Peyer's patch (tissue), 4 donors: ENCODE measurements around the gene ADAMTSL3.

ENCODE experiments used
- POLR2A ChIP-seq, 2 donors: fragments of 450-650 bp; IDR thresholded peaks; one replicate each; pipeline ENCODE4 v1.5.1; 2017; ENCODE audit warnings: antibody characterized with exemption in 2 of 2, mild to moderate bottlenecking in 2 of 2, moderate library complexity in 2 of 2
- TF ChIP-seq, protein P1 (sequence below), 6 experiments: fragments of 450-650 bp in 4 of 6; fragments of 200-600 bp in 2 of 6; sonication (generic) in 1 of 6; IDR thresholded peaks; one replicate each; pipeline ENCODE4 v1.5.1; 2017 to 2019; ENCODE audit warnings: antibody characterized with exemption in 6 of 6, mild to moderate bottlenecking in 3 of 6, moderate library complexity in 1 of 6

GRCh38 chr15:83846847-83847246 lies 192.9 kb downstream of the ADAMTSL3 start:
- TF ChIP-seq, protein P1, sequence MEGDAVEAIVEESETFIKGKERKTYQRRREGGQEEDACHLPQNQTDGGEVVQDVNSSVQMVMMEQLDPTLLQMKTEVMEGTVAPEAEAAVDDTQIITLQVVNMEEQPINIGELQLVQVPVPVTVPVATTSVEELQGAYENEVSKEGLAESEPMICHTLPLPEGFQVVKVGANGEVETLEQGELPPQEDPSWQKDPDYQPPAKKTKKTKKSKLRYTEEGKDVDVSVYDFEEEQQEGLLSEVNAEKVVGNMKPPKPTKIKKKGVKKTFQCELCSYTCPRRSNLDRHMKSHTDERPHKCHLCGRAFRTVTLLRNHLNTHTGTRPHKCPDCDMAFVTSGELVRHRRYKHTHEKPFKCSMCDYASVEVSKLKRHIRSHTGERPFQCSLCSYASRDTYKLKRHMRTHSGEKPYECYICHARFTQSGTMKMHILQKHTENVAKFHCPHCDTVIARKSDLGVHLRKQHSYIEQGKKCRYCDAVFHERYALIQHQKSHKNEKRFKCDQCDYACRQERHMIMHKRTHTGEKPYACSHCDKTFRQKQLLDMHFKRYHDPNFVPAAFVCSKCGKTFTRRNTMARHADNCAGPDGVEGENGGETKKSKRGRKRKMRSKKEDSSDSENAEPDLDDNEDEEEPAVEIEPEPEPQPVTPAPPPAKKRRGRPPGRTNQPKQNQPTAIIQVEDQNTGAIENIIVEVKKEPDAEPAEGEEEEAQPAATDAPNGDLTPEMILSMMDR (IDR thresholded peaks at IDR 0.05): no peak
- TF ChIP-seq POLR2A (IDR thresholded peaks at IDR 0.05): no peak
